Activated CD8-positive, alpha-beta memory T cell treated with anti-CD3 and anti-CD28 coated beads for 48 hours (primary cell): ENCODE measurements around the gene SPTBN1.

Source experiments
- DNase-seq, 3 experiments: peaks; one replicate each; pipeline ENCODE4 v3.0.0-alpha.2; 2020; ENCODE audit warnings: low read depth in 2 of 3, low spot score in 2 of 3

Gene SPTBN1

DNA sequence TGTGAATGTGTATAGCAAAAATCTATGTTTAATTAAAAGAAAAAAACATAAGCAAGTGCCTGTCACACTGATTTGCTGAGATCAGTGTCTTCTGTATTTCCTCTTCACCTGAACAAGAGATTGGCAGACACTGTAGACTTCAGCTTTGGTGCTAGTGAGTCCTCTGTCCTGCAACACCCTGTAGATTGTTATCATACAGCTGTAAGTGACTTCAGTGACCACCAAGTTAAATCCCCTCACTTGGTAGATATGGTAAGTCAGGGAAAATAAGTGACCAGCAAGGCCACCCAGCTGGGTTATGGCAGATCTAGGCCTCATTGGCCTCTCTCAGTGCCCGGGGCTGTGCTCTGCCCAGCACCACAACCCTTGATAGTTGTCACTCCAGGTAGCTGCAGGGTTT lies 147.7 kb downstream of the SPTBN1 start:
- DNase-seq: no peak

- DNase-seq: no peak
Measured at GRCh38 chr2:54604871-54605270, 148.7 kb downstream of the SPTBN1 start.

DNA sequence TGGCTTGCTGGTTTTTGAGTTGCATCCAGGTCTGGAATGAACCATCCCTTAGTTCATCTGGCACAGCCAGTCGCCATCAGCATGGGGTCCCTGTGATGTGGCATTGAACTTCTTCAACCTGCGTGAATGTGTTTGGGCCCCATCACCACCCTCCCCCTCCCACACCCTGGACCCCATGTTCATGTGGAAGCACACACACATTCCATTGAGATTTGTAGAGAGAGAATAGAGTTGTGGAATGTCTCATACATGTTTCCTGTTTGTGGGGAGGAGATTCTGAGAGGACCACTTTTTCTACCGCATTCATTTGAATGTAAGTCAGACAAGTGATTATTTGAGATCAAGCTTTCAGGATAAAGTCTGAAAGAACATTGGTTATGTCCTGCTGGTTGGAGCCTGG lies 149.7 kb downstream of the SPTBN1 start:
- no peak for DNase-seq

- no peak for DNase-seq
Measured at GRCh38 chr2:54606393-54606958, 150.3 kb downstream of the SPTBN1 start.

DNA sequence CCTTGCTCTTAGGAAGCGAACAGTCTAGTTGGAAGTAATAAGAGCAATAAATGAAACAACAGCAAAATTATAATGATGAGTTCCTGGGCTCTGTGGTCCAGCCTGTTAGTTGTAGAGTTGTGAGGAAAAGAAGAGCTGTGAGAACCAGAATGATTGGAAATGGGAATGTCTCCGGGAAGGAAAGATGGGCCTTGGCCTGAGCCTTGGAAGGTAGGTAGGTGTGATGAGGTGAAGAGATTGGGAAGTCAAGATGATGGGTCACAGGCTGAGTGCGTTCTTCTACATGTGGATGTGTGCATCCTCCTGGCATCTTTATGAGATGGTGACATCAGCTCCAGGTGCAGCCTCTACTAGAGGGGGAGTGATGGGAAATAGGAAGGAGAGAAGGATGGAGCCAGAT lies 152.1 kb downstream of the SPTBN1 start:
- DNase-seq: no peak

DNA sequence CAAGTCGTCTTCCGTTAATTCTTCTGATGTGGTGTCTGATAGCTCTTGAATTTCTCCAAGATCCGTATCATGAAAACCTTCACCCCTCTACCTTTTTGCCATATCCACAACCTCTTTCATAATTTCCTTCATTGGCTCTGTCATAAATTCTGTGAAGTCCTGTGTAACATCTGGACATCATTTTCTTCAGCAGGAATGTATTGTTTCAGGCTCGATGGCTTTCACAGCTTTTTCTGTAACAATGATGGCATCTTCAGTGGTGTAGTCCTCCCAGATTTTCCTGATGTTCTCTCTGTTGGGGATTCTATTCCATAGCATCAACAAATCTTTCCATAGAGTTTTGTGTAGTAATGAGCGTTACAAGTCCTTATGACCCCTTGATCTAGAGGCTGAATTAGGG lies 153.1 kb downstream of the SPTBN1 start:
- no peak for DNase-seq

GRCh38 chr2:54609647-54610046 lies 153.5 kb downstream of the SPTBN1 start:
- no peak for DNase-seq

- no peak for DNase-seq
Measured at GRCh38 chr2:54610700-54611099, 154.6 kb downstream of the SPTBN1 start.

DNA sequence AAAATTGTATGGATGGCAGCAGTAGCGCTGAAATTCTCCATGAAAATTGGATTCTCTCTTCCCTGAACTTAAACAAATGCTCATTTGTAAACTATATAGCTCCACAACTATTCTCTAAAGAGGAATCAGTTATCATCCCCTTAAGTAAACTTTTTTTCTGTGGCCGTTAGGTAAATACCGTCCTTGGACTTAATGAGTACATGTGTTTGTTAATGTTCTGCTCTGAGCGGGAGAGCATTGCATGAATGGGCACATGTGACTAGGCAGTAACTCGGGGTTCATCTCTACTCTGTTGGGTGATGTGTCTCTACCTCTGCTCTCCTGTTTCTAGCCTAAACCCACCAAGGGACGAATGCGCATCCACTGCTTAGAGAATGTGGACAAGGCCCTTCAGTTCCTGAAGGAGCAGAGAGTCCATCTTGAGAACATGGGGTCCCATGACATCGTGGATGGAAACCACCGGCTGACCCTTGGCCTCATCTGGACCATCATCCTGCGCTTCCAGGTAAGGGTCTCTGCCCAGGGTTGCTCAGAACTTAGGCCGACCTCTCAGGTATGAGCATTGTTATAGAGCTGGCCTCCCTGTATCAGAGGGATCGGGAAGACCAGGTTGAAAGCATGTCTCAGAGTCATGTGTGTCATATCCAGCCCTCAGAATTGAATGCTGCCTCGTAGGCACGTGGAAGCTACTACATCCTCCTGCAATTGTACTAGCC lies 155.9 kb downstream of the SPTBN1 start:
- no peak for DNase-seq

DNA sequence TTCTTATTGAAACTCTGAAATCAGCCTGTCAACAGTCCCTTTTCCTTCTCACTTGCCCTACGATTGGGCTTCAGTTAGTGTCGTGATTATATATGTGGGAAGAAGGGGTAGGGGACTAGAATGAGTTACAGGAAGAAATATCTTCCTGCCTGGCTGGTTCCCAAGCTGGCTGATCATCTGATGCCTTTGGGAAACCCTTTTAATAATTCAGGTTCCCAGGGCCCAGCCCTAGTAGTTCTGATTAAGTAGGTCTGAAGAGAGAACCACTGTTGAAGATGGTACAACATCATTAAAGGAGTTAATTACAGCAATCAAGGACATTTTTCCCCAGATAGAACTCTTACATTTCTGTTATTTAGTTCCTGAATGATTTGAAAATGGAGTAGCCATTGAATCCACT lies 157.3 kb downstream of the SPTBN1 start:
- no peak for DNase-seq

DNA sequence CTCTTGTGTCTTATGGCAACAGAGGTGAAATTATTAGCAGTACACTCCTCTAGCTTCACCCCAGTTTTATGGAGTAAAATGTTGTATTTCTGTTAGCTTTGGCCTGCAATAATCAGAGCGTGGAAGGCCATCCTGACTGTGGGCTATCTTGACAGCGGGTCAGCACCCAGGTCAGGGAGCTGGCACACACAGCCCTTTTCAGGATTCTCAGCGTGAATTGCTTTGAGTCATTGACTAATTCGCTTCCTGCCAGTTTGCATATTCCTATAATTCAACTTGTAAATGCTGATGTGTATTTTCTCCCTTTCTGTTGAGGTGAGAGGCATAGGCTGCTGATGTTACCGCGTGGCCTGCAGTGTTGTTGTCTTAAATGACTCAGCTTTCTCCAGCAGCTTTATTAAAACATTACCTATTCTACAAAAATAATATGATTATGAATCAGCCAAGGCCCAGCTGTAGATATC lies 157.7 kb downstream of the SPTBN1 start:
- no peak for DNase-seq

DNA sequence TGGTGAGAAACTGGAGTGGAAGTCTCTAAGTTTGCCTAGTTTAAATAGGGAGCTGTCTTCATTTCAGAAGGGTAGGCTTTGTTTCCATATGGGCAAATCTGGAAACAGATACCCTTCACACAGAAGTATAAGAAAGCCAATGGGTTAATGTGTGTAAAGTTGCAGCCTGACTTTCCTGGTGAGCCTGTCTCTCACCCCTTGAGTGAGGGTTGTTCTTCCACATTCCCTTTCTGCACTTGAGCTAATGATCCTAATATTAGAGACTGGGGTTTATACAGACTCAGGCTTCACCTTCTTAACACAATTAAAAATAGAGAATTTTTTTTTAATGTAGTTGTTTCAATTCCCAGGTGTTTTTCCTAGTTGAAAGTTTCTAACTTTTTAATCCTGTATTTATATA lies 158.7 kb downstream of the SPTBN1 start:
- no peak for DNase-seq

DNA sequence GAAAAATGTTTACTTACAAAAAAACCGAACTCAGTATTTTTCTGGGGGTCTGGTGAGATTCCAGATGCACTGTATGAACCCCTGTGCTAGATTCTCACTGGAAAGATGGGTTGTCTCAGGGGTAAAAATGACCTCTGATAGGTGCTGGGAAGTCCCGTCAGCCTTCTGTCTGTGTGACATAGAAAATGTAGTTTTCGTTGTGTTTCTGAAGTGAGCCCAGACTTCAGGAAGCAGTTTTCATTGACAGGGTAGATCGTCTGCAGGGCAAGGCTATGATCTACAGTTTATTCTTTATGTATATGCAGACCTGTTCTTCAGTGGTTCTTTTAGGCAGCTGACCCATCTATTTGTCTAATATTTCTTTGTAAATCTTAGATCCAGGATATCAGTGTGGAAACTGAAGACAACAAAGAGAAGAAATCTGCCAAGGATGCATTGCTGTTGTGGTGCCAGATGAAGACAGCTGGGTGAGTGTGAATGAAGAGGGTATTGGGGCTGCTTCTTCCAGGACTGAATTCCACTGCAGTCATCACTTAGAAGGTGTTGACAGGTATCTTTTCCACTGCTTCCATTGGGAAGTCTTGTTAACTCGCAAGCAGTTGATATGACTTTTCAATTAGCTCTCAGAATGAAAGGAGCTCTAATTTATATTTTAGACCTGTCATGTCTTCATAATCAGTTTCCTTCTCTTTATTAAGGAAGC lies 159.9 kb downstream of the SPTBN1 start:
- no peak for DNase-seq

DNA sequence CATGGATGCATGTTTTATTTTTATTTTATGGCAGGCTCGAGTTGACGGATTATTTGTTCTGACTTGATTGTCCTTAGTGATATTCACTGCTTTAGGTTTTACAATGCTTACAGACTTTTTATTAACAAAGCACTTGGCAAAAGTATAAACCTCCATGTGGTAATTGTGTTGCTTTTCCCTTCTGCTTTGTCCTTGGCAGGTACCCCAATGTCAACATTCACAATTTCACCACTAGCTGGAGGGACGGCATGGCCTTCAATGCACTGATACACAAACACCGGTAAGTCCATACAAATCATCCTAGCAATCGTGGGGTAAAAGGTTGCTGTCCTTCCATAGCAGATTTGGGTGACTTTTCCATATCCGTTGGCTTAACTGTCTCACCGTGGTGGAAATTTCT lies 161.3 kb downstream of the SPTBN1 start:
- no peak for DNase-seq

DNA sequence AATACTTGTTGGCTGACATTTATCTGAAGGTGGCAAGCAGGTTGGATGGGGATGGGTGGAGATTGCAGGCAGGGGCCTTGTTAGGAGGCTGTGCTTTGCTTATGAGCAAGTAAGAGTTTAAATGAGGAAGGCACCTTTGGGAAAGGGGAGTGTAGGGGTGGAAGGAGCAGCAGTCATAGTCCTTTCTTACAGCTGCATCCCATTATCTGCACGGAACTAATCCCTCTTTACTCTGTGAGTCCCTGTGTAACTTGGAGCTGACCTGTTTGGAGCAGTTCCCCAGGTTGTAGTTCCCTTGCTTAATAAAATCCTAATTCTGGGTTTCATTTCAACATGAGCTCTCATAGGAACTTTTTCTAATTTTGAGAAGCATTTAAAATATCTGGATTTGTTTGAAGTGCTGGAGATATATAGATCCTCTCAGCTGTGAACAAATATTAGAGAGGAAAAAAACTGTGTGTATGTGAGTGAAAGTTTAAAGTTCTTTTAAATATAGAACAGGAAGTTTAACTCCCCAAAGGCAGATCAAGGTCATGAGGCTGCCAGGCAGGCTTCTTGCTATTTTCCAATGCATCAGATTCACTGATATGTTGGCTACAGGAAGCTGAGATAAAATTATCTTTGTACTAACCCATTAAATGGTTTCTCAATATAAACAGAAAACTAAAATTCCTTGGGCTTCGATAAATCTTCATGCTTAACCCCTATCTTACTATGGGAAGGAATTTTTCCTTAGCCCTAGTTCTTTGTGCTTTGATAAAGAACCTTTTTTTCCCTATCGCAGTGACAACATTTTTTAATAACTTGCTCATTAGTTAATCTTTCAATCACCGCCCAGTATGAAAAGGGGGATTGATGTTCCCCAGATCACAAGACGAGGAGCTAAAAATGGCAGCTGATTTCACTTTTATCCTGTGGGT lies 162.8 kb downstream of the SPTBN1 start:
- no peak for DNase-seq

DNA sequence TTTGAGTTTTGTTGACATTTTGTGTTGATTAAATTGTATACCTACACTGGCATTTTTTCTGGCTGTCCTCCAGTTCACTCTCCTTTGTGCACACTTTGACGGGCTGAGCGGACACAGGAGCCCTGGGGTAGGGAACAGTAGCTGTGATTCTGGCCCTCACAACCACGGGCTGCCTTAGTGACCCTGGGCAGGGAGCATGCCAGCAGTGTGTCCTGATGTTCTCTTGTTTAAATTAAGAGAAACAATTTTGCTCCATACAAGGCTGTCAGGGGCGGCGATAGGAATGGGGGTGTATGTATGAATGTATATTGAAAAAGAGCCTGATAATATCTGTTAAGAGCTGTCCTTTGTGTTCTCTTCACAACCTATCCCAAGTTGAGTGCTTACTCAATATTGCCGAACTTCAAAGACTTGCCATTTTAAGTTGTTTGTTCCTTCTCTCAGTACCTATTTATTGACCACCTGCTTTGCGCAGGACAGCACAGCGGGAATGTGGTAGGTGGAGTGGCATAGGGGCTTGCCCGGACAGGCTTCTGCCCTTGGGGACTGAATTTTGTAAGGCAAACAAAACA lies 163.6 kb downstream of the SPTBN1 start:
- no peak for DNase-seq

DNA sequence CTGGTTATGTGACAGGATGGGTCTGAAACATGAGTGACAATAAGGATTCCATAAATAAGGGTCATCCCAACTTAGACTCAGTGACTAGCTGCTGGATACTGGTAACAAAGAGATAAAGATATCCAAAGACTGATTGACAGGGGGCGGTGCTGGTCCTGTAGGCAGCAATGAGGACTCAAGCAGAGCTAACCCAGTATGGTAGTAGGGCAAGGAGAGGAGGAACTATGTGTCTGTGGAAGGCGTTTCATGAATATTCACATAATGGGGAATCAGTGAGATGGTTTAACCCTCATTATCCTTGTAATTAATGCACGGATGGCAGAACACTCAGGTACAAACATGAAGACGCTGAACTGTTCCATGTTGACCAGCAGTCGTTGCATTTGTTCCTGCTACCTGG lies 164.8 kb downstream of the SPTBN1 start:
- DNase-seq: no peak

DNA sequence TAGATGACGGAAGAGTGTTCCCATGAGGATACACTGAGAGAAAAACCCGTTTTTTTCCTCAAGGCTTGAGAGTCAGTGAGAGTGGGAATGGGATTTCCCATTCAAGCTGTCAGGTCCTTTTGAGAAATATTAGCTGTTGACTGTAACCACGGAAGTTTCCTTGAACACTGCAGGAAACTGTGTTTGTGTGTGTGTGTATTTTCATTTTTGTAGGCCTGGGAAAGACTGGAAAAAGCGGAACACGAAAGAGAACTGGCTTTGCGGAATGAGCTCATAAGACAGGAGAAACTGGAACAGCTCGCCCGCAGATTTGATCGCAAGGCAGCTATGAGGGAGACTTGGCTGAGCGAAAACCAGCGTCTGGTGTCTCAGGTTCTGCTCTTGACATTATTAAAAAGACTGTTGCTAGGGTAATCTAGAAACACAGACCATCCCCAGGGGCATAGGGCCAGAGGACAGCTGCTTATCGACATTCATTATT lies 168.5 kb downstream of the SPTBN1 start:
- no peak for DNase-seq

GRCh38 chr2:54626131-54626530 lies 170.0 kb downstream of the SPTBN1 start:
- DNase-seq: no peak

GRCh38 chr2:54626884-54627283 lies 170.8 kb downstream of the SPTBN1 start:
- DNase-seq: no peak

- DNase-seq: no peak
Measured at GRCh38 chr2:54627973-54628372, 171.8 kb downstream of the SPTBN1 start.
